ENCODE data around the gene CLN3.
"Not testable (repeated sequence)": the region's sequence is repeated elsewhere in the genome, so short reads cannot be mapped to it uniquely, and the experiment has no call there.

DNA sequence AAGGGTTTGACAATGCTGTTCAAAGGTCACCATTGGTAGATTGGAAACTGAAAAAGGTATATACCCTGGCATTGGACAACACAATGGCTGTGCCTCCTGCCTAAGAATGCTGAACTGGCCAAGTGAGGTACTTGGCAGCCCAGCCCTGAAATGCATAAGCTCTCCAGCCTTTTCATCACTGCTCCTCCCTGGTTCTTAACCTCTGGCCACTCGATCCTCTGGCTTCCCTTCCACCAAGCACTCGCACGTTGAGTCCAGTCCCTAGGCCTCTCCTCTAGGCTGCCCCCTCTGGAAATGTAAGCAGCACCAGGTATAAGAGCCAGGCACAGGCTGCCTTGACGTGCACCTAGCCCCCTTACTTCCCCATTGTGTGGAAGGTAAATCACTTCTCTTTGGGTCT, 45.5 kb downstream of the CLN3 start:
- TF ChIP-seq, protein P1, sequence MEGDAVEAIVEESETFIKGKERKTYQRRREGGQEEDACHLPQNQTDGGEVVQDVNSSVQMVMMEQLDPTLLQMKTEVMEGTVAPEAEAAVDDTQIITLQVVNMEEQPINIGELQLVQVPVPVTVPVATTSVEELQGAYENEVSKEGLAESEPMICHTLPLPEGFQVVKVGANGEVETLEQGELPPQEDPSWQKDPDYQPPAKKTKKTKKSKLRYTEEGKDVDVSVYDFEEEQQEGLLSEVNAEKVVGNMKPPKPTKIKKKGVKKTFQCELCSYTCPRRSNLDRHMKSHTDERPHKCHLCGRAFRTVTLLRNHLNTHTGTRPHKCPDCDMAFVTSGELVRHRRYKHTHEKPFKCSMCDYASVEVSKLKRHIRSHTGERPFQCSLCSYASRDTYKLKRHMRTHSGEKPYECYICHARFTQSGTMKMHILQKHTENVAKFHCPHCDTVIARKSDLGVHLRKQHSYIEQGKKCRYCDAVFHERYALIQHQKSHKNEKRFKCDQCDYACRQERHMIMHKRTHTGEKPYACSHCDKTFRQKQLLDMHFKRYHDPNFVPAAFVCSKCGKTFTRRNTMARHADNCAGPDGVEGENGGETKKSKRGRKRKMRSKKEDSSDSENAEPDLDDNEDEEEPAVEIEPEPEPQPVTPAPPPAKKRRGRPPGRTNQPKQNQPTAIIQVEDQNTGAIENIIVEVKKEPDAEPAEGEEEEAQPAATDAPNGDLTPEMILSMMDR (IDR thresholded peaks at IDR 0.05): not testable (repeated sequence)
- TF ChIP-seq POLR2AphosphoS5, EP300, POLR2A (IDR thresholded peaks at IDR 0.05): not testable (repeated sequence)
